ENCODE results near the gene CDIP1. TPM values are rescaled to one million over a fixed set of nuclear protein-coding genes. Genes with fewer than 3 reads are reported as not detected.

The CDIP1 gene
- total and polyA plus RNA-seq, 9 of the 15 experiments (the other 6 are each of a cell fraction or from before 2014, with no cell fraction given) = 0.29 TPM; not detected in 8

GRCh38 chr16:4524571-4524970 lies 14.0 kb downstream of the CDIP1 start (continued):
- no peak for TF ChIP-seq ZNF318 (IDR thresholded peaks at IDR 0.05; ENCODE audit: borderline replicate concordance in 1 of 2, low read depth in 1 of 2)
- TF ChIP-seq CREM (IDR thresholded peaks at IDR 0.05; ENCODE audit: low read depth) = no peak
- no peak for TF ChIP-seq LCOR (CRISPR knock-in tag; IDR thresholded peaks at IDR 0.05)
- no peak for TF ChIP-seq MGA (IDR thresholded peaks at IDR 0.05)
- TF ChIP-seq TFAP4 (CRISPR knock-in tag; IDR thresholded peaks at IDR 0.05; ENCODE audit: borderline replicate concordance) = no peak
